Gastrocnemius medialis (tissue), 4 donors: ENCODE data around the gene FANCE. TPM values are rescaled to one million over a fixed set of nuclear protein-coding genes. Genes with fewer than 3 reads are reported as not detected.

ENCODE experiments used
- ATAC-seq, 2 donors: fragments of 150-250 bp; one replicate each; pipeline ENCODE4 v1.9.1; 2016
- DNase-seq, 2 donors: peaks; one replicate each; pipeline ENCODE4 v3.0.0-alpha.2; 2019
- H3K27ac ChIP-seq, 4 donors: fragments of 200-600 bp; sonication (generic); 1 replicate in 1 of 4; 2 replicates in 3 of 4; pipeline ENCODE4 v1.5.1; 2016 to 2018; ENCODE audit warnings: mild to moderate bottlenecking in 2 of 4, moderate library complexity in 1 of 4
- H3K27me3 ChIP-seq, 3 donors: fragments of 200-600 bp; sonication (generic) in 2 of 3; 1 replicate in 1 of 3; 2 replicates in 2 of 3; pipeline versions ENCODE4 v1.5.1 to v1.6.0; 2016 to 2019; ENCODE audit warnings: mild to moderate bottlenecking in 1 of 3, moderate library complexity in 1 of 3
- H3K36me3 ChIP-seq, 2 donors: fragments of 200-600 bp; sonication (generic) in 1 of 2; one replicate each; pipeline ENCODE4 v1.5.1; 2017 to 2018
- H3K4me1 ChIP-seq, 2 donors: fragments of 200-600 bp; sonication (generic) in 1 of 2; one replicate each; pipeline ENCODE4 v1.5.1; 2016 to 2017; ENCODE audit warnings: mild to moderate bottlenecking in 2 of 2
- H3K4me3 ChIP-seq, 4 donors: fragments of 200-600 bp; sonication (generic) in 3 of 4; 1 replicate in 1 of 4; 2 replicates in 3 of 4; pipeline ENCODE4 v1.5.1; 2016 to 2019; ENCODE audit warnings: mild to moderate bottlenecking in 2 of 4
- H3K9me3 ChIP-seq, 3 donors: fragments of 200-600 bp; sonication (generic) in 2 of 3; 1 replicate in 1 of 3; 2 replicates in 2 of 3; pipeline ENCODE4 v1.5.1; 2016 to 2019
- POLR2A ChIP-seq, 2 donors: fragments of 450-650 bp; IDR thresholded peaks; one replicate each; pipeline ENCODE4 v1.6.1; 2017; ENCODE audit warnings: antibody characterized with exemption in 2 of 2, mild to moderate bottlenecking in 2 of 2, moderate library complexity in 2 of 2
- in situ Hi-C, 4 donors: fragments of 200-750 bp; cut with MboI; loops; one replicate each; pipeline versions ENCODE4 v1.15.0 to v1.8.0; 2017; ENCODE audit warnings: low sequenced_read_pairs in 4 of 4
- intact Hi-C: fragments of 100-400 bp; cut with DNase I; formaldehyde crosslinking; loops from one replicate; pipeline ENCODE4 v1.15.1; 2023; ENCODE audit warnings: low total_unique reads
- total RNA-seq, 4 donors: library from RNA; depleted of rRNA; stranded (reverse); fragments of >200 nt; gene quantifications; one replicate each; pipeline versions ENCODE4 v1.1.0 to v1.2.3, GENCODE V29; 2016
- TF ChIP-seq, protein P1 (sequence below), 5 experiments: fragments of 450-650 bp in 3 of 5; fragments of 200-600 bp in 2 of 5; sonication (generic) in 2 of 5; IDR thresholded peaks in 4 of 5; conservative IDR thresholded peaks in 1 of 5; 1 replicate in 4 of 5; 2 replicates in 1 of 5; pipeline ENCODE4 v1.5.1; 2016 to 2019; ENCODE audit warnings: antibody characterized with exemption in 5 of 5, mild to moderate bottlenecking in 3 of 5, moderate library complexity in 3 of 5

FANCE gene
- total RNA-seq, 4 donors from 2014 or later: 2.5 to 10.5 (median 5.9) TPM

- intact Hi-C loops (loop anchor here (1.0 kb wide), 3 partner anchors 34 to 155 kb away; partner anchors contain the start of gene PPARD), in situ Hi-C loops (no loop called here)
- no peak for DNase-seq
- Histone ChIP-seq H3K9me3 (no peaks in the 10 kb centered on the region), H3K4me1 (peaks cover 25 to 26% of the 10 kb centered on the region in 2 donors), H3K4me3 (no peak overlapping the region), H3K27ac (no peak overlapping the region), H3K27me3 (no peaks in the 10 kb centered on the region), H3K36me3 (no peaks in the 10 kb centered on the region)
- TF ChIP-seq POLR2A (IDR thresholded peaks at IDR 0.05): no peak
- TF ChIP-seq, protein P1, sequence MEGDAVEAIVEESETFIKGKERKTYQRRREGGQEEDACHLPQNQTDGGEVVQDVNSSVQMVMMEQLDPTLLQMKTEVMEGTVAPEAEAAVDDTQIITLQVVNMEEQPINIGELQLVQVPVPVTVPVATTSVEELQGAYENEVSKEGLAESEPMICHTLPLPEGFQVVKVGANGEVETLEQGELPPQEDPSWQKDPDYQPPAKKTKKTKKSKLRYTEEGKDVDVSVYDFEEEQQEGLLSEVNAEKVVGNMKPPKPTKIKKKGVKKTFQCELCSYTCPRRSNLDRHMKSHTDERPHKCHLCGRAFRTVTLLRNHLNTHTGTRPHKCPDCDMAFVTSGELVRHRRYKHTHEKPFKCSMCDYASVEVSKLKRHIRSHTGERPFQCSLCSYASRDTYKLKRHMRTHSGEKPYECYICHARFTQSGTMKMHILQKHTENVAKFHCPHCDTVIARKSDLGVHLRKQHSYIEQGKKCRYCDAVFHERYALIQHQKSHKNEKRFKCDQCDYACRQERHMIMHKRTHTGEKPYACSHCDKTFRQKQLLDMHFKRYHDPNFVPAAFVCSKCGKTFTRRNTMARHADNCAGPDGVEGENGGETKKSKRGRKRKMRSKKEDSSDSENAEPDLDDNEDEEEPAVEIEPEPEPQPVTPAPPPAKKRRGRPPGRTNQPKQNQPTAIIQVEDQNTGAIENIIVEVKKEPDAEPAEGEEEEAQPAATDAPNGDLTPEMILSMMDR (IDR thresholded peaks at IDR 0.05 in 4 of 5, conservative IDR thresholded peaks at IDR 0.05 in 1 of 5): peak; percentile 50 to 85 (median 81)
- peak; percentile 55 to 57 for ATAC-seq
These were observed 2.8 kb upstream of the FANCE start for GRCh38 chr6:35449287-35449881.

GRCh38 chr6:35451354-35452182, 570 bp upstream of the FANCE start:
- Histone ChIP-seq H3K4me3 (peak overlapping the region; percentile 35 to 77 (median 64)), H3K36me3 (no peaks in the 10 kb centered on the region), H3K27ac (peak overlapping the region; percentile 81 to 89 (median 82)), H3K9me3 (no peaks in the 10 kb centered on the region), H3K4me1 (peaks cover 34 to 40% of the 10 kb centered on the region in 2 donors), H3K27me3 (no peaks in the 10 kb centered on the region)
- peak in 1 of 2 donors; percentile 2 for ATAC-seq
- intact Hi-C loops (loop anchor here (1.0 kb wide), 1 partner anchor 17 kb away; the partner anchor contains the start of gene RPL10A), in situ Hi-C loops (loop anchor here (5.0 to 10.0 kb wide), 2 partner anchors 107 to 109 kb away; partner anchors contain the start of gene PPARD (in 4 of the 4))
- TF ChIP-seq POLR2A (IDR thresholded peaks at IDR 0.05): no peak
- TF ChIP-seq, protein P1 (IDR thresholded peaks at IDR 0.05 in 4 of 5, conservative IDR thresholded peaks at IDR 0.05 in 1 of 5): no peak
- no peak for DNase-seq

DNA sequence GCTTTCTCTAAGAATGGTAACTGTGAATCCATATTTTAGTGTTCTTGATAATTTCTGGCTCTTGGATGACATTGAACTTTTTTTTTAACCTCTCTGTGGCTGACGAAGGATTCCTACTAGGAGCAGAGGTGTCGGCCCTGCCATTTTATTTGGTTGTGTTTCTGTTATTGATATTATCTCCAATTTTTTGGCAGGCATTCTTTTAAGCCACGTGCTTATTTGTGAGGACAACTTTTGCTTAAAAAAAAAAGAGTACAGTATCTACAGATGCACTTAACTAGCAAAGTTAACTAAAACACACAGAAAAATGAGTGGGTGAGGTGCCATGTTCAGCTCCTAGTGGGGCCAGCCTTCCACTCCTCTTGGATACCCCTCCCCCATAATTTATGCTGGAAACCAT, 1.1 kb downstream of the FANCE start:
- TF ChIP-seq, protein P1 (IDR thresholded peaks at IDR 0.05 in 4 of 5, conservative IDR thresholded peaks at IDR 0.05 in 1 of 5): no peak
- TF ChIP-seq POLR2A (IDR thresholded peaks at IDR 0.05): no peak
- intact Hi-C loops: no loop called here
- DNase-seq (no peak), ATAC-seq (no peak)
- no peaks in the 10 kb centered on the region for H3K9me3 ChIP-seq
- peak overlapping the region; percentile 81 to 89 (median 82) for H3K27ac ChIP-seq
- peaks cover 34 to 40% of the 10 kb centered on the region in 2 donors for H3K4me1 ChIP-seq
- peaks cover 0 to 9% of the 10 kb centered on the region in 2 donors for H3K36me3 ChIP-seq
- no peaks in the 10 kb centered on the region for H3K27me3 ChIP-seq
- in situ Hi-C loops: loop anchor here (5.0 to 10.0 kb wide), 2 partner anchors 108 to 111 kb away; partner anchors contain the start of gene PPARD (in 4 of the 4)
- peak overlapping the region; percentile 62 to 77 (median 72) for H3K4me3 ChIP-seq

- intact Hi-C loops: no loop called here
- no peaks in the 10 kb centered on the region for H3K27me3 ChIP-seq
- TF ChIP-seq, protein P1 (IDR thresholded peaks at IDR 0.05 in 4 of 5, conservative IDR thresholded peaks at IDR 0.05 in 1 of 5): no peak
- TF ChIP-seq POLR2A (IDR thresholded peaks at IDR 0.05): no peak
- in situ Hi-C loops: loop anchor here (5.0 to 10.0 kb wide), 2 partner anchors 110 to 112 kb away; partner anchors contain the start of gene PPARD (in 4 of the 4)
- H3K4me3 ChIP-seq: peak overlapping the region in 1 of 4 donors; percentile 12
- peak; percentile 33 to 71 for DNase-seq
- H3K27ac ChIP-seq: peak overlapping the region; percentile 81 to 89 (median 82)
- peaks cover 34 to 40% of the 10 kb centered on the region in 2 donors for H3K4me1 ChIP-seq
- peak; percentile 72 to 74 for ATAC-seq
- no peaks in the 10 kb centered on the region for H3K9me3 ChIP-seq
- H3K36me3 ChIP-seq: peaks cover 0 to 14% of the 10 kb centered on the region in 2 donors
These were observed 2.4 kb downstream of the FANCE start for GRCh38 chr6:35454391-35455110.
